ENCODE measurements around the gene AP1M1.

The AP1M1 gene

DNA sequence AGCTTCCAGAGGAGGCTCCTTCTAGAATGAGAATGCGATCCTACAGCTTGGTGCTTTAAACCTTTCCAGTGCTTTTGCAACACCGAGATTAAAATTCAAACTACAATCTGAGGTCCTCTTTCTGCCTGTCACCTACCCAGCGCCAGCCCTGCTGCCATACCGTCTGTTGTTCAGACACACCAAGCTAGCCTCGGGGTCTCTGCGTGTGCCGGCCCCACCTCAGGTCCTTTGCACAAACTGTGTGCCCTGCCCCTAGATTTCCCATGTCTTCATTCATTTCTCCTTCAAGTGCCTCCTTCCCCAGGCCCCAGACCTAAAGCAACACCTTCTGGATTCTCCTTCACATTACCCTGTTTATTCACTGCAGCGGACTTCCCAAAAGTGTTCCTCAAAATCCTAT lies 43.2 kb upstream of the AP1M1 start:
- peak overlapping the region; percentile 79 for H3K27ac ChIP-seq (ENCODE audit: low read depth, low read length)
- no peak for TF ChIP-seq EZH2phosphoT487 (conservative IDR thresholded peaks at IDR 0.05; ENCODE audit: low read length)
- TF ChIP-seq, protein P1, sequence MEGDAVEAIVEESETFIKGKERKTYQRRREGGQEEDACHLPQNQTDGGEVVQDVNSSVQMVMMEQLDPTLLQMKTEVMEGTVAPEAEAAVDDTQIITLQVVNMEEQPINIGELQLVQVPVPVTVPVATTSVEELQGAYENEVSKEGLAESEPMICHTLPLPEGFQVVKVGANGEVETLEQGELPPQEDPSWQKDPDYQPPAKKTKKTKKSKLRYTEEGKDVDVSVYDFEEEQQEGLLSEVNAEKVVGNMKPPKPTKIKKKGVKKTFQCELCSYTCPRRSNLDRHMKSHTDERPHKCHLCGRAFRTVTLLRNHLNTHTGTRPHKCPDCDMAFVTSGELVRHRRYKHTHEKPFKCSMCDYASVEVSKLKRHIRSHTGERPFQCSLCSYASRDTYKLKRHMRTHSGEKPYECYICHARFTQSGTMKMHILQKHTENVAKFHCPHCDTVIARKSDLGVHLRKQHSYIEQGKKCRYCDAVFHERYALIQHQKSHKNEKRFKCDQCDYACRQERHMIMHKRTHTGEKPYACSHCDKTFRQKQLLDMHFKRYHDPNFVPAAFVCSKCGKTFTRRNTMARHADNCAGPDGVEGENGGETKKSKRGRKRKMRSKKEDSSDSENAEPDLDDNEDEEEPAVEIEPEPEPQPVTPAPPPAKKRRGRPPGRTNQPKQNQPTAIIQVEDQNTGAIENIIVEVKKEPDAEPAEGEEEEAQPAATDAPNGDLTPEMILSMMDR (IDR thresholded peaks at IDR 0.05; ENCODE audit: insufficient read depth, low read length, poor library complexity, severe bottlenecking): no peak
- H3K27me3 ChIP-seq (ENCODE audit: low read length): no peaks in the 10 kb centered on the region
- H3K79me2 ChIP-seq (ENCODE audit: insufficient read depth, low read length): 0 out of 2 replicates have a peak, but pooled peaks cover under 1% of the 10 kb centered on the region
- peaks cover 32% of the 10 kb centered on the region for H3K36me3 ChIP-seq (ENCODE audit: low read length)
- H3K9ac ChIP-seq (ENCODE audit: low read length): no peak overlapping the region
- H3K9me3 ChIP-seq (ENCODE audit: insufficient read depth, low read length): no peaks in the 10 kb centered on the region
- no peak overlapping the region for H3K4me3 ChIP-seq (ENCODE audit: insufficient read depth, low read length, poor library complexity, severe bottlenecking)
- H3F3A ChIP-seq (ENCODE audit: insufficient read depth): peaks cover 31% of the 10 kb centered on the region
- H3K9me2 ChIP-seq (replicated peaks; ENCODE audit: insufficient read depth, low read length): no peaks in the 10 kb centered on the region
- no peak overlapping the region for H2AFZ ChIP-seq (ENCODE audit: low read depth, low read length, severe bottlenecking)
- H3K4me2 ChIP-seq (ENCODE audit: low read depth, low read length, poor library complexity, severe bottlenecking): peak overlapping the region; percentile 15
- no peaks in the 10 kb centered on the region for H4K20me1 ChIP-seq (ENCODE audit: low read depth, low read length)

DNA sequence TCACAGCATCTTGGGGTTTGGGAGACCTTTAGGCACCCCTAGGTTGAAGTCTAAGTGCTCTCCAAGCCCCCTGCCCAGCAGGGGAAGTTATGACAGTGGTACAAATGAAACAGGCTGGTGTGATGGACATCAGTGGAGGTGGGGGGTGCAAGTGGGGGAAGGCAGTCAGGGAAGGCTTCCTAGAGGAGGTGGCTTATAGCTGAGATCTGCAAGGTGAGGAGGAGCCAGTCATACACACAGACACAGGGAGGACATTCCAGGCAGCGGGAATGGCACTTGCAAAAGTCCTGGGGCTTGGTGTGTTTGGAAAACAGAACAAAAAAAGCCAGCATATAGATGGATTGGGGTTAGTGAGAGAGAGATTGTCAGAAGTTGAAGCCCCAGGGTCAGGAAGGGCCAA lies 42.6 kb upstream of the AP1M1 start:
- no peak overlapping the region for H3K9ac ChIP-seq (ENCODE audit: low read length)
- H2AFZ ChIP-seq (ENCODE audit: low read depth, low read length, severe bottlenecking): no peak overlapping the region
- H3K4me2 ChIP-seq (ENCODE audit: low read depth, low read length, poor library complexity, severe bottlenecking): peak overlapping the region; percentile 15
- no peaks in the 10 kb centered on the region for H3K79me2 ChIP-seq (ENCODE audit: insufficient read depth, low read length)
- H3K9me3 ChIP-seq (ENCODE audit: insufficient read depth, low read length): no peaks in the 10 kb centered on the region
- H3K27me3 ChIP-seq (ENCODE audit: low read length): no peaks in the 10 kb centered on the region
- no peak overlapping the region for H3K4me3 ChIP-seq (ENCODE audit: insufficient read depth, low read length, poor library complexity, severe bottlenecking)
- H3F3A ChIP-seq (ENCODE audit: insufficient read depth): peaks cover 31% of the 10 kb centered on the region
- no peaks in the 10 kb centered on the region for H3K9me2 ChIP-seq (replicated peaks; ENCODE audit: insufficient read depth, low read length)
- peaks cover 32% of the 10 kb centered on the region for H3K36me3 ChIP-seq (ENCODE audit: low read length)
- H4K20me1 ChIP-seq (ENCODE audit: low read depth, low read length): no peaks in the 10 kb centered on the region
- peak overlapping the region; percentile 79 for H3K27ac ChIP-seq (ENCODE audit: low read depth, low read length)
- TF ChIP-seq, protein P1 (IDR thresholded peaks at IDR 0.05; ENCODE audit: insufficient read depth, low read length, poor library complexity, severe bottlenecking): no peak

DNA sequence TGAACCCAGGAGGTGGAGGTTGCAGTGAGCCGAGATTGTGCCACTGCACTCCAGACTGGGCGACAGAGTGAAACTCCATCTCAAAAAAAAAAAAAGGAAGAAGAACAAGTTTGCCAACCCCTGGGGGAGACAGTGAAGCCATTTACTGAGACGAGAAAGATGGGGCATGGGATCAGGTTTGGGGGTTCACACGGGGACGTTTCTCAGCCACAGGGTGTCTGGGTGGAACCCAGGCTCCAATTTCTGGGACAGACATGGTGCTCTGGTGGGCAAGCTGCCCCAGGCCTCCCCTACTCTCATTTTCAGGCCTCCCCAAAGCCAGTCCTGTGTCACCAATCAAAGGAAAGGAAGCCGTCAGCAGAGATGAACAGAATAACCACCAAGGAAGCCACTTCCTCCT lies 40.8 kb upstream of the AP1M1 start:
- Histone ChIP-seq H3F3A (ENCODE audit: insufficient read depth) (peaks cover 31% of the 10 kb centered on the region), H3K9ac (ENCODE audit: low read length) (no peak overlapping the region), H3K4me2 (ENCODE audit: low read depth, low read length, poor library complexity, severe bottlenecking) (no peak overlapping the region), H3K79me2 (ENCODE audit: insufficient read depth, low read length) (no peaks in the 10 kb centered on the region), H3K36me3 (ENCODE audit: low read length) (peaks cover 28% of the 10 kb centered on the region), H3K4me3 (ENCODE audit: insufficient read depth, low read length, poor library complexity, severe bottlenecking) (no peak overlapping the region), H4K20me1 (ENCODE audit: low read depth, low read length) (no peaks in the 10 kb centered on the region), H3K27ac (ENCODE audit: low read depth, low read length) (no peak overlapping the region), H3K9me2 (replicated peaks; ENCODE audit: insufficient read depth, low read length) (no peaks in the 10 kb centered on the region), H3K27me3 (ENCODE audit: low read length) (no peaks in the 10 kb centered on the region), H2AFZ (ENCODE audit: low read depth, low read length, severe bottlenecking) (no peak overlapping the region), H3K9me3 (ENCODE audit: insufficient read depth, low read length) (no peaks in the 10 kb centered on the region)
- TF ChIP-seq EZH2phosphoT487 (conservative IDR thresholded peaks at IDR 0.05; ENCODE audit: low read length): no peak
- TF ChIP-seq, protein P1 (IDR thresholded peaks at IDR 0.05; ENCODE audit: insufficient read depth, low read length, poor library complexity, severe bottlenecking): no peak

Measured in SU-DHL-6 (cell line).